Vagina (tissue), 2 donors: ENCODE data around the gene CCR7.

ENCODE experiments used
- CTCF ChIP-seq, 3 experiments: fragments of 450-650 bp in 2 of 3; fragments of 200-600 bp in 1 of 3; sonication (generic) in 1 of 3; IDR thresholded peaks; one replicate each; pipeline ENCODE4 v1.5.1; 2017 to 2019; ENCODE audit warnings: antibody characterized with exemption in 3 of 3, mild to moderate bottlenecking in 2 of 3, moderate library complexity in 2 of 3
- POLR2A ChIP-seq, 2 donors: fragments of 450-650 bp; IDR thresholded peaks; one replicate each; pipeline ENCODE4 v1.6.1; 2017; ENCODE audit warnings: antibody characterized with exemption in 2 of 2, mild to moderate bottlenecking in 2 of 2, moderate library complexity in 2 of 2

- no peak for TF ChIP-seq CTCF (IDR thresholded peaks at IDR 0.05)
- TF ChIP-seq POLR2A (IDR thresholded peaks at IDR 0.05) = no peak
These were observed 49.7 kb downstream of the CCR7 start for GRCh38 chr17:40515491-40516041.
